K562 (cell line): Measurements from ENCODE around the gene LEUTX. TPM values are rescaled to one million over a fixed set of nuclear protein-coding genes. Genes with fewer than 3 reads are reported as not detected.

ENCODE experiments used
- ATAC-seq: fragments of 200-7000 bp; cut with Tn5 transposase; 3 replicates; pipeline ENCODE4 v1.9.1; 2020; ENCODE audit warnings: moderate library complexity
- BruUV-seq: library from RNA; stranded (reverse); fragments of 400-500 nt; replicated peaks from 2 replicates; lab custom pipeline; 2021; lab: Mats Ljungman, UMichigan
- CTCF ChIA-PET: fragments of 300-600 bp; formaldehyde crosslinking; extraction: SDS; loops from one replicate; lab custom pipeline; 2021; ENCODE audit warnings: low intra/inter-chr PET ratio; lab: Yijun Ruan, JAX
- POLR2A ChIA-PET: fragments of 300-600, 350-650 bp; sonication (Branson Sonifier 250); formaldehyde crosslinking; extraction: SDS; loops from one replicate; lab custom pipeline; 2021; ENCODE audit warnings: antibody characterized with exemption, inconsistent platforms; lab: Yijun Ruan, JAX
- DNase-seq, 4 experiments: peaks; one replicate each; pipeline versions ENCODE4 v3.0.0 to v3.0.0-alpha.2; 2011 to 2018; ENCODE audit warnings: low spot score in 3 of 4, mixed read lengths in 3 of 4; ENCODE audit errors: extremely low read depth in 1 of 4
- FAIRE-seq: peaks from 2 replicates; lab custom pipeline; 2011; peaks lifted over from hg19 to GRCh38; lab: Jason Lieb, UNC
- H2AFZ ChIP-seq: 2 replicates; pipeline ENCODE4 v1.6.0; 2011; ENCODE audit warnings: low read depth, low read length, control low read depth, inconsistent platforms
- H3K27ac ChIP-seq: fragments of 200-600 bp; 3 replicates; pipeline ENCODE4 v1.8.0; 2011; ENCODE audit warnings: low read depth, mild to moderate bottlenecking, control low read depth, inconsistent platforms, low read length, moderate library complexity, mixed read lengths; ENCODE audit errors: extremely low read depth
- H3K27me3 ChIP-seq, 2 experiments: fragments of 300-600 bp in 1 of 2; 2 replicates in 1 of 2; 3 replicates in 1 of 2; pipeline versions ENCODE4 v1.6.0 to v1.8.0; 2011; ENCODE audit warnings: inconsistent platforms in 2 of 2, low read length in 2 of 2, mild to moderate bottlenecking in 1 of 2, mixed read lengths in 1 of 2, moderate library complexity in 1 of 2; ENCODE audit not compliant: control insufficient read depth in 2 of 2, insufficient read depth in 2 of 2
- H3K36me3 ChIP-seq: fragments of 300-600 bp; 3 replicates; pipeline ENCODE4 v1.8.0; 2011; ENCODE audit warnings: mild to moderate bottlenecking, low read length, inconsistent platforms; ENCODE audit not compliant: control insufficient read depth, insufficient read depth
- H3K4me1 ChIP-seq, 2 experiments: fragments of 200-600 bp in 1 of 2; replicated peaks in 1 of 2; 2 replicates in 1 of 2; 3 replicates in 1 of 2; pipeline versions ENCODE4 v1.5.1 to v1.8.0; 2011; ENCODE audit warnings: inconsistent platforms in 2 of 2, low read length in 2 of 2, mild to moderate bottlenecking in 1 of 2, mixed read lengths in 1 of 2, moderate library complexity in 1 of 2; ENCODE audit not compliant: control insufficient read depth in 2 of 2, insufficient read depth in 2 of 2
- H3K4me2 ChIP-seq: 2 replicates; pipeline ENCODE4 v1.6.1; 2011; ENCODE audit warnings: low read length, control low read depth, inconsistent platforms, mixed read lengths; ENCODE audit not compliant: insufficient read depth
- H3K4me3 ChIP-seq: fragments of 200-600 bp; sonication (generic), shearing (Covaris generic); 2 replicates; pipeline ENCODE4 v1.5.1; 2016; ENCODE audit warnings: control low read depth, inconsistent platforms
- H3K79me2 ChIP-seq: fragments of 200-600 bp; 3 replicates; pipeline ENCODE4 v1.8.0; 2011; ENCODE audit warnings: low read length, inconsistent platforms; ENCODE audit not compliant: control insufficient read depth, insufficient read depth
- H3K9ac ChIP-seq, 2 experiments: 2 replicates each; pipeline versions ENCODE4 v1.6.0 to v1.6.1; 2011; ENCODE audit warnings: low read depth in 2 of 2, low read length in 2 of 2, control low read depth in 1 of 2, inconsistent platforms in 1 of 2, mild to moderate bottlenecking in 1 of 2, mixed read lengths in 1 of 2; ENCODE audit not compliant: insufficient read depth in 1 of 2
- H3K9me1 ChIP-seq: one replicate; pipeline ENCODE4 v1.6.0; 2011; ENCODE audit warnings: inconsistent platforms, mild to moderate bottlenecking, low read length, moderate library complexity; ENCODE audit not compliant: control insufficient read depth, insufficient read depth
- H3K9me3 ChIP-seq: replicated peaks from 2 replicates; pipeline ENCODE4 v1.5.1; 2011; ENCODE audit warnings: low read depth, low read length, inconsistent platforms; ENCODE audit not compliant: control insufficient read depth, insufficient read depth
- H4K20me1 ChIP-seq: replicated peaks from 2 replicates; pipeline ENCODE4 v1.6.1; 2011; ENCODE audit warnings: low read length, inconsistent platforms, mixed read lengths; ENCODE audit not compliant: control insufficient read depth, insufficient read depth
- CAMTA2 ChIP-seq: fragments of 250-450 bp; sonication (Bioruptor Pico); conservative IDR thresholded peaks from 2 replicates; pipeline ENCODE4 v1.5.1; 2022
- MCM5 ChIP-seq: fragments of 450-650 bp; IDR thresholded peaks from 2 replicates; pipeline ENCODE4 v1.6.1; 2016; ENCODE audit warnings: low read depth
- NCOA6 ChIP-seq: fragments of 450-650 bp; IDR thresholded peaks from 2 replicates; pipeline ENCODE4 v1.6.1; 2017; ENCODE audit warnings: mild to moderate bottlenecking
- NFYB ChIP-seq: IDR thresholded peaks from 2 replicates; pipeline ENCODE4 v1.6.1; 2011; ENCODE audit warnings: mild to moderate bottlenecking, moderate library complexity; ENCODE audit not compliant: insufficient read length; ENCODE audit errors: extremely low read depth
- NR2C1 ChIP-seq, 2 experiments: fragments of 450-650 bp; IDR thresholded peaks; 2 replicates each; pipeline ENCODE4 v1.6.1; 2017; ENCODE audit warnings: mild to moderate bottlenecking in 2 of 2, antibody characterized with exemption in 1 of 2, inconsistent platforms in 1 of 2, missing compliant biosample characterization in 1 of 2, missing genetic modification characterization in 1 of 2
- RBM22 ChIP-seq: fragments of 200-400 bp; formaldehyde crosslinking; IDR thresholded peaks from 2 replicates; pipeline ENCODE4 v1.6.1; 2018; ENCODE audit warnings: low read length, low read depth; ENCODE audit not compliant: poor library complexity, severe bottlenecking
- RBM34 ChIP-seq: fragments of 200-400 bp; formaldehyde crosslinking; IDR thresholded peaks from 2 replicates; pipeline ENCODE4 v1.6.1; 2018; ENCODE audit warnings: low read length, borderline replicate concordance; ENCODE audit not compliant: insufficient read depth
- TAF15 ChIP-seq: fragments of 200-400 bp; formaldehyde crosslinking; IDR thresholded peaks from 2 replicates; pipeline ENCODE4 v1.6.1; 2017; ENCODE audit warnings: mild to moderate bottlenecking, low read depth, low read length, moderate library complexity
- TRIM28 ChIP-seq: fragments of 450-650 bp; IDR thresholded peaks from 2 replicates; pipeline ENCODE4 v1.6.1; 2017
- ZC3H4 ChIP-seq: sonication (generic); formaldehyde crosslinking; IDR thresholded peaks from 2 replicates; pipeline ENCODE4 v1.9.0; 2021; ENCODE audit warnings: missing genetic modification reagents, borderline replicate concordance
- ZNF143 ChIP-seq: sonication (generic); formaldehyde crosslinking; IDR thresholded peaks from 2 replicates; pipeline ENCODE4 v1.9.0; 2022; ENCODE audit warnings: mild to moderate bottlenecking, missing genetic modification reagents
- WGBS: fragments of 100-300 bp; shearing (Covaris generic); methylation state at CpG from one replicate; pipeline ENCODE4 v1.1.6; 2016; ENCODE audit warnings: low coverage, mixed read lengths; ENCODE audit not compliant: insufficient coverage; ENCODE audit errors: missing lambda C conversion rate; 5-methylcytosine and 5-hydroxymethylcytosine counted together
- in situ Hi-C: fragments of 300-500 bp; cut with MboI; formaldehyde crosslinking; loops from 4 replicates; pipeline ENCODE4 v1.15.0; 2018; ENCODE audit warnings: inconsistent platforms, mixed read lengths
- intact Hi-C: fragments of 100-400 bp; cut with micrococcal nuclease; formaldehyde crosslinking; loops from 2 replicates; pipeline ENCODE4 v1.14.2; 2022
- polyA plus RNA-seq, 8 experiments: library from polyadenylated mRNA; depleted of rRNA in 4 of 8; stranded (reverse) in 5 of 8; unstranded in 3 of 8; fragments of >200 nt; fragmentation: Nextera tagmentation in 2 of 8; fragmentation: Illumina TruSeq in 1 of 8; extraction: Ambion mirVana in 2 of 8; extraction: Trizol in 1 of 8; gene quantifications; 2 replicates each; pipeline versions ENCODE4 v1.2.1 to v1.2.3, GENCODE V29; 2011 to 2014; ENCODE audit warnings: inconsistent platforms in 1 of 8, missing spikeins in 1 of 8
- total RNA-seq, 7 experiments: library from RNA; depleted of rRNA in 6 of 7; stranded (reverse); fragments of >200 nt in 6 of 7; fragmentation: Illumina TruSeq in 2 of 7; extraction: Trizol in 2 of 7; gene quantifications; 2 replicates each; pipeline versions ENCODE4 v1.2.1 to v1.2.3, GENCODE V29; 2011 to 2021; ENCODE audit warnings: low replicate concordance in 1 of 7
- TF ChIP-seq, protein P1 (sequence below), 2 experiments: fragments of 450-650 bp in 1 of 2; sonication (generic) in 1 of 2; formaldehyde crosslinking in 1 of 2; IDR thresholded peaks in 1 of 2; conservative IDR thresholded peaks in 1 of 2; 2 replicates each; pipeline versions ENCODE4 v1.6.1 to v1.8.1; 2016 to 2023; ENCODE audit warnings: mild to moderate bottlenecking in 2 of 2, moderate library complexity in 2 of 2, inconsistent platforms in 1 of 2, missing genetic modification reagents in 1 of 2
- TF ChIP-seq, protein P2 (sequence below): sonication (generic); formaldehyde crosslinking; IDR thresholded peaks from 2 replicates; pipeline ENCODE4 v1.8.0; 2022; ENCODE audit warnings: missing genetic modification reagents, mild to moderate bottlenecking, borderline replicate concordance
- TF ChIP-seq, protein P3 (sequence below): fragments of 200-800 bp; sonication (Bioruptor generic); IDR thresholded peaks from 2 replicates; pipeline ENCODE4 v1.6.1; 2017; ENCODE audit warnings: missing genetic modification characterization, missing compliant biosample characterization
- TF ChIP-seq, protein P4 (sequence below), 3 experiments: fragments of 200-800 bp in 1 of 3; sonication (Bioruptor generic) in 1 of 3; sonication (generic) in 1 of 3; formaldehyde crosslinking in 1 of 3; IDR thresholded peaks; 2 replicates each; pipeline versions ENCODE4 v1.6.1 to v1.8.0; 2016 to 2022; ENCODE audit warnings: mild to moderate bottlenecking in 2 of 3, missing compliant biosample characterization in 2 of 3, missing genetic modification characterization in 2 of 3, missing genetic modification reagents in 1 of 3

Gene LEUTX
- total and polyA plus RNA-seq, 9 of the 15 experiments (the other 6 are each of a cell fraction or from before 2014, with no cell fraction given) = not detected

DNA sequence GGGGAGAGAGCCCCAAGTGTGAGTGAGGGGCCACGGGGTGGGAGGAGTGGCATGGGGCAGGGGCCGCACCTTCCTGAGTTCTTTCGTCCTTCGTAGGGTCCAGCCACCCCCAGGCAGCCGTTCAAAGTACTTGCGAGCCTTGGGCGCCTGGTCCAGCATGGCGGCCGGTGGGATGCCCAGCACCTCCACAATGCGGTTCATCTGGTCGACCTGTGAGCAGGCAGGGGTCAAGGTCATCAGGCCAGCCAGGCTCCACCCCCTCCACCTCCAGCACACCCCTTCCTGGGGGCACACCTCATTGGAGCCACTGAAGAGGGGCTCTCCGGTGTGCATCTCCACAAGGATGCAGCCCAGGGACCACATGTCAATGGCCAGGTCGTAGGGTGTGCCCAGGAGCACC is 48.6 kb downstream of the LEUTX start:
- Histone ChIP-seq H3K9ac (no peak overlapping the region), H3K9me1 (peaks cover 3% of the 10 kb centered on the region), H3K27ac (no peak overlapping the region), H3K36me3 (peaks cover 67% of the 10 kb centered on the region), H4K20me1 (no peaks in the 10 kb centered on the region), H3K4me2 (no peak overlapping the region), H3K27me3 (no peaks in the 10 kb centered on the region), H2AFZ (no peak overlapping the region), H3K79me2 (0 out of 3 replicates have a peak, but pooled peaks cover 4% of the 10 kb centered on the region), H3K4me1 (peaks cover under 1 to 16% of the 10 kb centered on the region in 2 experiments; a peak in 3 of 5 replicates), H3K9me3 (no peaks in the 10 kb centered on the region), H3K4me3 (no peak overlapping the region)
- ChIA-PET CTCF (no interaction called here), POLR2A (no interaction called here)
- DNase-seq (no peak), ATAC-seq (no peak), FAIRE-seq (no peak)
- 93% methylated on average over 12 of the region's 13 CpGs for WGBS
- intact Hi-C loops = no loop called here
- TF ChIP-seq MCM5 = no peak
- no peak for TF ChIP-seq TRIM28
- TF ChIP-seq TAF15 = no peak
- TF ChIP-seq, protein P1, sequence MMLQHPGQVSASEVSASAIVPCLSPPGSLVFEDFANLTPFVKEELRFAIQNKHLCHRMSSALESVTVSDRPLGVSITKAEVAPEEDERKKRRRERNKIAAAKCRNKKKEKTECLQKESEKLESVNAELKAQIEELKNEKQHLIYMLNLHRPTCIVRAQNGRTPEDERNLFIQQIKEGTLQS (IDR thresholded peaks at IDR 0.05) = no peak
- TF ChIP-seq, protein P1 (CRISPR knock-in tag; conservative IDR thresholded peaks at IDR 0.05) = no peak
- no peak for TF ChIP-seq NR2C1 (IDR thresholded peaks at IDR 0.05)
- no peak for TF ChIP-seq NR2C1 (tag; IDR thresholded peaks at IDR 0.05)
- TF ChIP-seq, protein P2, sequence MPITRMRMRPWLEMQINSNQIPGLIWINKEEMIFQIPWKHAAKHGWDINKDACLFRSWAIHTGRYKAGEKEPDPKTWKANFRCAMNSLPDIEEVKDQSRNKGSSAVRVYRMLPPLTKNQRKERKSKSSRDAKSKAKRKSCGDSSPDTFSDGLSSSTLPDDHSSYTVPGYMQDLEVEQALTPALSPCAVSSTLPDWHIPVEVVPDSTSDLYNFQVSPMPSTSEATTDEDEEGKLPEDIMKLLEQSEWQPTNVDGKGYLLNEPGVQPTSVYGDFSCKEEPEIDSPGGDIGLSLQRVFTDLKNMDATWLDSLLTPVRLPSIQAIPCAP (CRISPR knock-in tag) = no peak
- TF ChIP-seq RBM22 = no peak
- TF ChIP-seq, protein P3, sequence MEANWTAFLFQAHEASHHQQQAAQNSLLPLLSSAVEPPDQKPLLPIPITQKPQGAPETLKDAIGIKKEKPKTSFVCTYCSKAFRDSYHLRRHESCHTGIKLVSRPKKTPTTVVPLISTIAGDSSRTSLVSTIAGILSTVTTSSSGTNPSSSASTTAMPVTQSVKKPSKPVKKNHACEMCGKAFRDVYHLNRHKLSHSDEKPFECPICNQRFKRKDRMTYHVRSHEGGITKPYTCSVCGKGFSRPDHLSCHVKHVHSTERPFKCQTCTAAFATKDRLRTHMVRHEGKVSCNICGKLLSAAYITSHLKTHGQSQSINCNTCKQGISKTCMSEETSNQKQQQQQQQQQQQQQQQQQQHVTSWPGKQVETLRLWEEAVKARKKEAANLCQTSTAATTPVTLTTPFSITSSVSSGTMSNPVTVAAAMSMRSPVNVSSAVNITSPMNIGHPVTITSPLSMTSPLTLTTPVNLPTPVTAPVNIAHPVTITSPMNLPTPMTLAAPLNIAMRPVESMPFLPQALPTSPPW (CRISPR knock-in tag) = no peak
- TF ChIP-seq NCOA6 = no peak
- TF ChIP-seq ZC3H4 (CRISPR knock-in tag) = no peak
- no peak for TF ChIP-seq NFYB
- no peak for TF ChIP-seq ZNF143 (CRISPR knock-in tag)
- TF ChIP-seq, protein P4, sequence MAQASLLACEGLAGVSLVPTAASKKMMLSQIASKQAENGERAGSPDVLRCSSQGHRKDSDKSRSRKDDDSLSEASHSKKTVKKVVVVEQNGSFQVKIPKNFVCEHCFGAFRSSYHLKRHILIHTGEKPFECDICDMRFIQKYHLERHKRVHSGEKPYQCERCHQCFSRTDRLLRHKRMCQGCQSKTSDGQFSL (CRISPR knock-in tag; IDR thresholded peaks at IDR 0.05) = no peak
- TF ChIP-seq, protein P4 (tag; IDR thresholded peaks at IDR 0.05) = no peak
- no peak for TF ChIP-seq RBM34
- TF ChIP-seq CAMTA2 = no peak
- no TSS peak for BruUV-seq
- in situ Hi-C loops = no loop called here
